Right lobe of liver (tissue), 4 donors: ENCODE data around the gene RRM2.
"Not testable (repeated sequence)": the region's sequence is repeated elsewhere in the genome, so short reads cannot be mapped to it uniquely, and the experiment has no call there.

ENCODE experiments used
- CTCF ChIP-seq, 4 donors: fragments of 200-600 bp in 3 of 4; fragments of 450-650 bp in 1 of 4; IDR thresholded peaks; one replicate each; pipeline versions ENCODE4 v1.5.1 to v1.8.0; 2016 to 2022; ENCODE audit warnings: antibody characterized with exemption in 4 of 4, mild to moderate bottlenecking in 2 of 4
- POLR2A ChIP-seq: fragments of 450-650 bp; IDR thresholded peaks from one replicate; pipeline ENCODE4 v1.6.1; 2017; ENCODE audit warnings: antibody characterized with exemption, mild to moderate bottlenecking
- donor health status: DM: no; HTN: no; CAD: no.
- donor health status: DM: no; HTN: no; CAD: no.
- donor health status: DM: no; HTN: yes; CAD: no.

DNA sequence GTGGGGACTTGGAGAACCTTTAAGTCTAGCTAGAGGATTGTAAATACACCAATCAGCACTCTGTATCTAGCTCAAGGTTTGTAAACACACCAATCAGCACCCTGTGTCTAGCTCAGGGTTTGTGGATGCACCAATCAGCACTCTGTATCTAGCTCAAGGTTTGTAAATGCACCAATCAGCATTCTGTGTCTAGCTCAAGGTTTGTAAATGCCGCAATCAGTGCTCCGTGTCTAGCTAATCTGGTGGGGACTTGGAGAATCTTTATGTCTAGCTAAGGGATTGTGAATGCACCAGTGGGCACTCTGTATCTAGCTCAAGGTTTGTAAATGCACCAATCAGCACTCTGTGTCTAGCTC, 30.7 kb upstream of the RRM2 start:
- not testable (repeated sequence) for TF ChIP-seq CTCF (IDR thresholded peaks at IDR 0.05); POLR2A
